Measurements from ENCODE around the gene GTF2H1. TPM values are rescaled to one million over a fixed set of nuclear protein-coding genes. Genes with fewer than 3 reads are reported as not detected.

GTF2H1 gene
- total and polyA plus RNA-seq, 9 of the 15 experiments (the other 6 are each of a cell fraction or from before 2014, with no cell fraction given): 56.9 to 126 (median 92.1) TPM

DNA sequence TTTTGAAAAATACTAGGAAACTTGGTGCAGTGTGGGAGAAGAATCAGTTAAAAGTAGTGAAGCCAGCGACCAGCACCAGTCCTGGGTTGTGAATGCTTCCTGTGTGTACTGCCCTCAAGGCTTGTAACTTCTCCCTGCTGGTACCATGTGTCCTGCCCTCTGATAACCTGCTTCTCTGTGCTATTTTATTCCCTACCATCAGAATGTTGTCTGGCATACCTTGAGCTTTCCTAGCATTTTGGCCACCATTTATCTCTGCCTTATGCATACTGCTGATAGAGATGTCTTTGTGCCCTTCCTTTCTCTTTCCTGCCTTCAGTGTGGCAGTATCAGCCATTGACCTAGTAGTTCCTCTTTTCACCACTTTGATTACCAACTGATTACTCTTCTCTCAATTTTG, 2.0 kb downstream of the GTF2H1 start (continued):
- TF ChIP-seq, protein P1, sequence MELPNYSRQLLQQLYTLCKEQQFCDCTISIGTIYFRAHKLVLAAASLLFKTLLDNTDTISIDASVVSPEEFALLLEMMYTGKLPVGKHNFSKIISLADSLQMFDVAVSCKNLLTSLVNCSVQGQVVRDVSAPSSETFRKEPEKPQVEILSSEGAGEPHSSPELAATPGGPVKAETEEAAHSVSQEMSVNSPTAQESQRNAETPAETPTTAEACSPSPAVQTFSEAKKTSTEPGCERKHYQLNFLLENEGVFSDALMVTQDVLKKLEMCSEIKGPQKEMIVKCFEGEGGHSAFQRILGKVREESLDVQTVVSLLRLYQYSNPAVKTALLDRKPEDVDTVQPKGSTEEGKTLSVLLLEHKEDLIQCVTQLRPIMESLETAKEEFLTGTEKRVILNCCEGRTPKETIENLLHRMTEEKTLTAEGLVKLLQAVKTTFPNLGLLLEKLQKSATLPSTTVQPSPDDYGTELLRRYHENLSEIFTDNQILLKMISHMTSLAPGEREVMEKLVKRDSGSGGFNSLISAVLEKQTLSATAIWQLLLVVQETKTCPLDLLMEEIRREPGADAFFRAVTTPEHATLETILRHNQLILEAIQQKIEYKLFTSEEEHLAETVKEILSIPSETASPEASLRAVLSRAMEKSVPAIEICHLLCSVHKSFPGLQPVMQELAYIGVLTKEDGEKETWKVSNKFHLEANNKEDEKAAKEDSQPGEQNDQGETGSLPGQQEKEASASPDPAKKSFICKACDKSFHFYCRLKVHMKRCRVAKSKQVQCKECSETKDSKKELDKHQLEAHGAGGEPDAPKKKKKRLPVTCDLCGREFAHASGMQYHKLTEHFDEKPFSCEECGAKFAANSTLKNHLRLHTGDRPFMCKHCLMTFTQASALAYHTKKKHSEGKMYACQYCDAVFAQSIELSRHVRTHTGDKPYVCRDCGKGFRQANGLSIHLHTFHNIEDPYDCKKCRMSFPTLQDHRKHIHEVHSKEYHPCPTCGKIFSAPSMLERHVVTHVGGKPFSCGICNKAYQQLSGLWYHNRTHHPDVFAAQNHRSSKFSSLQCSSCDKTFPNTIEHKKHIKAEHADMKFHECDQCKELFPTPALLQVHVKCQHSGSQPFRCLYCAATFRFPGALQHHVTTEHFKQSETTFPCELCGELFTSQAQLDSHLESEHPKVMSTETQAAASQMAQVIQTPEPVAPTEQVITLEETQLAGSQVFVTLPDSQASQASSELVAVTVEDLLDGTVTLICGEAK (IDR thresholded peaks at IDR 0.05): peak; percentile 31
- TF ChIP-seq, protein P1 (CRISPR knock-in tag; IDR thresholded peaks at IDR 0.05): no peak
- TF ChIP-seq, protein P2, sequence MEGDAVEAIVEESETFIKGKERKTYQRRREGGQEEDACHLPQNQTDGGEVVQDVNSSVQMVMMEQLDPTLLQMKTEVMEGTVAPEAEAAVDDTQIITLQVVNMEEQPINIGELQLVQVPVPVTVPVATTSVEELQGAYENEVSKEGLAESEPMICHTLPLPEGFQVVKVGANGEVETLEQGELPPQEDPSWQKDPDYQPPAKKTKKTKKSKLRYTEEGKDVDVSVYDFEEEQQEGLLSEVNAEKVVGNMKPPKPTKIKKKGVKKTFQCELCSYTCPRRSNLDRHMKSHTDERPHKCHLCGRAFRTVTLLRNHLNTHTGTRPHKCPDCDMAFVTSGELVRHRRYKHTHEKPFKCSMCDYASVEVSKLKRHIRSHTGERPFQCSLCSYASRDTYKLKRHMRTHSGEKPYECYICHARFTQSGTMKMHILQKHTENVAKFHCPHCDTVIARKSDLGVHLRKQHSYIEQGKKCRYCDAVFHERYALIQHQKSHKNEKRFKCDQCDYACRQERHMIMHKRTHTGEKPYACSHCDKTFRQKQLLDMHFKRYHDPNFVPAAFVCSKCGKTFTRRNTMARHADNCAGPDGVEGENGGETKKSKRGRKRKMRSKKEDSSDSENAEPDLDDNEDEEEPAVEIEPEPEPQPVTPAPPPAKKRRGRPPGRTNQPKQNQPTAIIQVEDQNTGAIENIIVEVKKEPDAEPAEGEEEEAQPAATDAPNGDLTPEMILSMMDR (IDR thresholded peaks at IDR 0.05 in 2 of 3, conservative IDR thresholded peaks at IDR 0.05 in 1 of 3; ENCODE audit: insufficient read depth in 2 of 3, low read depth in 1 of 3, low read length in 3 of 3): 0 out of 6 replicates have a peak, but pooled peaks of 1 of the 3 experiments have one; percentile 6
- TF ChIP-seq BCOR (IDR thresholded peaks at IDR 0.05) (no peak), ESRRA (IDR thresholded peaks at IDR 0.05; ENCODE audit: borderline replicate concordance, low read depth) (no peak), POLR2A (conservative IDR thresholded peaks at IDR 0.05) (no peak), SP2 (IDR thresholded peaks at IDR 0.05; ENCODE audit: extremely low read depth, low read depth, low read length, poor library complexity, severe bottlenecking) (no peak), CCAR2 (IDR thresholded peaks at IDR 0.05; ENCODE audit: low read depth, low read length) (no peak), BDP1 (IDR thresholded peaks at IDR 0.05; ENCODE audit: insufficient read depth, insufficient read length) (no peak), SPI1 (IDR thresholded peaks at IDR 0.05; ENCODE audit: borderline replicate concordance, low read depth, low read length) (peak; percentile 75), NFRKB (IDR thresholded peaks at IDR 0.05; ENCODE audit: low read depth) (0 out of 2 replicates have a peak, but pooled peaks have one; percentile 35), HDAC8 (tag; IDR thresholded peaks at IDR 0.05) (no peak), ZNF436 (CRISPR knock-in tag; IDR thresholded peaks at IDR 0.05) (no peak), SRSF7 (optimal IDR thresholded peaks at IDR 0.05; ENCODE audit: low read depth, low read length) (no peak), SAFB2 (IDR thresholded peaks at IDR 0.05; ENCODE audit: borderline replicate concordance, low read depth, low read length, severe bottlenecking) (no peak), ELF2 (CRISPR knock-in tag; IDR thresholded peaks at IDR 0.05) (peak; percentile 41; the same call in 1 of the 2 replicates), ZNF57 (CRISPR knock-in tag; IDR thresholded peaks at IDR 0.05) (no peak), MEF2A (IDR thresholded peaks at IDR 0.05; ENCODE audit: control insufficient read depth, low read depth, low read length) (no peak)
- TF ChIP-seq, protein P3, sequence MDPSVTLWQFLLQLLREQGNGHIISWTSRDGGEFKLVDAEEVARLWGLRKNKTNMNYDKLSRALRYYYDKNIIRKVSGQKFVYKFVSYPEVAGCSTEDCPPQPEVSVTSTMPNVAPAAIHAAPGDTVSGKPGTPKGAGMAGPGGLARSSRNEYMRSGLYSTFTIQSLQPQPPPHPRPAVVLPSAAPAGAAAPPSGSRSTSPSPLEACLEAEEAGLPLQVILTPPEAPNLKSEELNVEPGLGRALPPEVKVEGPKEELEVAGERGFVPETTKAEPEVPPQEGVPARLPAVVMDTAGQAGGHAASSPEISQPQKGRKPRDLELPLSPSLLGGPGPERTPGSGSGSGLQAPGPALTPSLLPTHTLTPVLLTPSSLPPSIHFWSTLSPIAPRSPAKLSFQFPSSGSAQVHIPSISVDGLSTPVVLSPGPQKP (CRISPR knock-in tag; IDR thresholded peaks at IDR 0.05): no peak

All from K562 (cell line).